ENCODE data around the gene KMT2B. TPM values are rescaled to one million over a fixed set of nuclear protein-coding genes. Genes with fewer than 3 reads are reported as not detected.

KMT2B gene
- total and polyA plus RNA-seq, 5 donors = 13.8 to 19.1 (median 16.8) TPM

GRCh38 chr19:35712567-35713505 is 5.0 kb upstream of the KMT2B start:
- WGBS = 70% methylated on average over 11 of the region's 11 CpGs
- intact Hi-C loops (cut with DNase I) = no loop called here
- ATAC-seq (no peak), DNase-seq (peak in 1 of 3 donors; percentile 17)
- peaks cover 3% of the 10 kb centered on the region for H3K4me1 ChIP-seq (ENCODE audit: control insufficient read depth, insufficient read depth, low read length)
- H3K27me3 ChIP-seq (ENCODE audit: control insufficient read depth, insufficient read depth) = no peaks in the 10 kb centered on the region
- H3K27ac ChIP-seq (ENCODE audit: low read length) = no peak overlapping the region
- H3K4me3 ChIP-seq (ENCODE audit: low read length) = no peak overlapping the region
- H3K9me3 ChIP-seq (ENCODE audit: control insufficient read depth, low read length) = no peaks in the 10 kb centered on the region

GRCh38 chr19:35713506-35713850 is 4.3 kb upstream of the KMT2B start:
- ATAC-seq (no peak), DNase-seq (no peak)
- H3K4me1 ChIP-seq (ENCODE audit: control insufficient read depth, insufficient read depth, low read length) = peaks cover 3% of the 10 kb centered on the region
- H3K27ac ChIP-seq (ENCODE audit: low read length) = no peak overlapping the region
- no peaks in the 10 kb centered on the region for H3K9me3 ChIP-seq (ENCODE audit: control insufficient read depth, low read length)
- no peak overlapping the region for H3K4me3 ChIP-seq (ENCODE audit: low read length)
- 73% methylated on average over 2 of the region's 2 CpGs for WGBS
- intact Hi-C loops (cut with DNase I) = no loop called here
- H3K27me3 ChIP-seq (ENCODE audit: control insufficient read depth, insufficient read depth) = no peaks in the 10 kb centered on the region

GRCh38 chr19:35713904-35714495 is 3.8 kb upstream of the KMT2B start:
- WGBS = 73% methylated on average over 12 of the region's 12 CpGs
- Histone ChIP-seq H3K4me3 (ENCODE audit: low read length) (no peak overlapping the region), H3K9me3 (ENCODE audit: control insufficient read depth, low read length) (no peaks in the 10 kb centered on the region), H3K4me1 (ENCODE audit: control insufficient read depth, insufficient read depth, low read length) (peaks cover 3% of the 10 kb centered on the region), H3K27ac (ENCODE audit: low read length) (no peak overlapping the region), H3K27me3 (ENCODE audit: control insufficient read depth, insufficient read depth) (no peaks in the 10 kb centered on the region)
- ATAC-seq = no peak
- no peak for DNase-seq
- intact Hi-C loops (cut with DNase I) = no loop called here

- Histone ChIP-seq H3K9me3 (ENCODE audit: control insufficient read depth, low read length) (no peaks in the 10 kb centered on the region), H3K27ac (ENCODE audit: low read length) (no peak overlapping the region), H3K4me1 (ENCODE audit: control insufficient read depth, insufficient read depth, low read length) (peaks cover 3% of the 10 kb centered on the region), H3K4me3 (ENCODE audit: low read length) (no peak overlapping the region), H3K27me3 (ENCODE audit: control insufficient read depth, insufficient read depth) (no peaks in the 10 kb centered on the region)
- intact Hi-C loops (cut with DNase I) = no loop called here
- no peak for ATAC-seq
- peak in 1 of 3 donors; percentile 16 for DNase-seq
- WGBS = 74% methylated on average over 14 of the region's 14 CpGs
Observed at GRCh38 chr19:35714601-35715354, 3.0 kb upstream of the KMT2B start.

GRCh38 chr19:35715355-35715809 is 2.4 kb upstream of the KMT2B start:
- Histone ChIP-seq H3K4me3 (ENCODE audit: low read length) (no peak overlapping the region), H3K27me3 (ENCODE audit: control insufficient read depth, insufficient read depth) (no peaks in the 10 kb centered on the region), H3K4me1 (ENCODE audit: control insufficient read depth, insufficient read depth, low read length) (peaks cover 3% of the 10 kb centered on the region), H3K27ac (ENCODE audit: low read length) (no peak overlapping the region), H3K9me3 (ENCODE audit: control insufficient read depth, low read length) (no peaks in the 10 kb centered on the region)
- DNase-seq (peak in 2 of 3 donors; percentile 21 to 52), ATAC-seq (no peak)
- WGBS = 78% methylated on average over 7 of the region's 7 CpGs
- intact Hi-C loops (cut with DNase I) = no loop called here

GRCh38 chr19:35715981-35716800 is 1.6 kb upstream of the KMT2B start:
- Histone ChIP-seq H3K4me3 (ENCODE audit: low read length) (peak overlapping the region; percentile 94), H3K27me3 (ENCODE audit: control insufficient read depth, insufficient read depth) (no peaks in the 10 kb centered on the region), H3K9me3 (ENCODE audit: control insufficient read depth, low read length) (no peaks in the 10 kb centered on the region), H3K27ac (ENCODE audit: low read length) (peak overlapping the region; percentile 79), H3K4me1 (ENCODE audit: control insufficient read depth, insufficient read depth, low read length) (peaks cover 3% of the 10 kb centered on the region)
- intact Hi-C loops (cut with DNase I) = loop anchor here in 2 of 4 donors (1.0 to 2.0 kb wide), 3 partner anchors 21 to 167 kb away; no protein-coding TSS in a partner anchor
- DNase-seq (peak; percentile 71 to 88 (median 88)), ATAC-seq (peak; percentile 42 to 58)
- 3% methylated on average over 52 of the region's 52 CpGs for WGBS

- intact Hi-C loops (cut with DNase I) = loop anchor here in 2 of 4 donors (1.0 to 2.0 kb wide), 3 partner anchors 22 to 168 kb away; no protein-coding TSS in a partner anchor
- DNase-seq (peak; percentile 97 to 99 (median 98)), ATAC-seq (peak; percentile 95 to 96)
- H3K4me3 ChIP-seq (ENCODE audit: low read length) = peak overlapping the region; percentile 94
- H3K9me3 ChIP-seq (ENCODE audit: control insufficient read depth, low read length) = no peaks in the 10 kb centered on the region
- H3K27ac ChIP-seq (ENCODE audit: low read length) = peak overlapping the region; percentile 79
- H3K27me3 ChIP-seq (ENCODE audit: control insufficient read depth, insufficient read depth) = no peaks in the 10 kb centered on the region
- WGBS = under 1% methylated on average over 77 of the region's 77 CpGs
- peaks cover 3% of the 10 kb centered on the region for H3K4me1 ChIP-seq (ENCODE audit: control insufficient read depth, insufficient read depth, low read length)
Observed at GRCh38 chr19:35716801-35717664, 770 bp upstream of the KMT2B start.

GRCh38 chr19:35718345-35719041 is 690 bp downstream of the KMT2B start:
- Histone ChIP-seq H3K27me3 (ENCODE audit: control insufficient read depth, insufficient read depth) (no peaks in the 10 kb centered on the region), H3K4me3 (ENCODE audit: low read length) (peak overlapping the region; percentile 94), H3K27ac (ENCODE audit: low read length) (peak overlapping the region; percentile 64), H3K9me3 (ENCODE audit: control insufficient read depth, low read length) (no peaks in the 10 kb centered on the region), H3K4me1 (ENCODE audit: control insufficient read depth, insufficient read depth, low read length) (peaks cover 3% of the 10 kb centered on the region)
- no peak for ATAC-seq
- 1% methylated on average over 42 of the region's 42 CpGs for WGBS
- intact Hi-C loops (cut with DNase I) = no loop called here
- peak; percentile 55 to 82 (median 78) for DNase-seq

GRCh38 chr19:35719402-35720162 is 1.8 kb downstream of the KMT2B start:
- ATAC-seq (no peak), DNase-seq (peak in 2 of 3 donors; percentile 16 to 60)
- no peaks in the 10 kb centered on the region for H3K27me3 ChIP-seq (ENCODE audit: control insufficient read depth, insufficient read depth)
- peaks cover 3% of the 10 kb centered on the region for H3K4me1 ChIP-seq (ENCODE audit: control insufficient read depth, insufficient read depth, low read length)
- no peaks in the 10 kb centered on the region for H3K9me3 ChIP-seq (ENCODE audit: control insufficient read depth, low read length)
- no peak overlapping the region for H3K27ac ChIP-seq (ENCODE audit: low read length)
- intact Hi-C loops (cut with DNase I) = no loop called here
- H3K4me3 ChIP-seq (ENCODE audit: low read length) = peak overlapping the region; percentile 94
- WGBS = 89% methylated on average over 32 of the region's 32 CpGs
